Choroid plexus epithelial cell (primary cell): Measurements from ENCODE around the gene SIGLEC6.

Experiments used
- DNase-seq: peaks from one replicate; pipeline ENCODE4 v3.0.0-alpha.2; 2010; ENCODE audit warnings: low read depth
- H3K4me3 ChIP-seq: 2 replicates; pipeline ENCODE4 v1.5.1; 2011; ENCODE audit warnings: low read depth, mild to moderate bottlenecking, control low read depth, low read length, moderate library complexity
- TF ChIP-seq, protein P1 (sequence below): conservative IDR thresholded peaks from 2 replicates; pipeline ENCODE4 v1.5.1; 2011; ENCODE audit warnings: low read depth, mild to moderate bottlenecking, control low read depth, inconsistent platforms, low read length, moderate library complexity

SIGLEC6 gene

GRCh38 chr19:51509823-51510660 lies 21.4 kb downstream of the SIGLEC6 start:
- no peak for DNase-seq
- H3K4me3 ChIP-seq: no peak overlapping the region
- TF ChIP-seq, protein P1, sequence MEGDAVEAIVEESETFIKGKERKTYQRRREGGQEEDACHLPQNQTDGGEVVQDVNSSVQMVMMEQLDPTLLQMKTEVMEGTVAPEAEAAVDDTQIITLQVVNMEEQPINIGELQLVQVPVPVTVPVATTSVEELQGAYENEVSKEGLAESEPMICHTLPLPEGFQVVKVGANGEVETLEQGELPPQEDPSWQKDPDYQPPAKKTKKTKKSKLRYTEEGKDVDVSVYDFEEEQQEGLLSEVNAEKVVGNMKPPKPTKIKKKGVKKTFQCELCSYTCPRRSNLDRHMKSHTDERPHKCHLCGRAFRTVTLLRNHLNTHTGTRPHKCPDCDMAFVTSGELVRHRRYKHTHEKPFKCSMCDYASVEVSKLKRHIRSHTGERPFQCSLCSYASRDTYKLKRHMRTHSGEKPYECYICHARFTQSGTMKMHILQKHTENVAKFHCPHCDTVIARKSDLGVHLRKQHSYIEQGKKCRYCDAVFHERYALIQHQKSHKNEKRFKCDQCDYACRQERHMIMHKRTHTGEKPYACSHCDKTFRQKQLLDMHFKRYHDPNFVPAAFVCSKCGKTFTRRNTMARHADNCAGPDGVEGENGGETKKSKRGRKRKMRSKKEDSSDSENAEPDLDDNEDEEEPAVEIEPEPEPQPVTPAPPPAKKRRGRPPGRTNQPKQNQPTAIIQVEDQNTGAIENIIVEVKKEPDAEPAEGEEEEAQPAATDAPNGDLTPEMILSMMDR: no peak

- DNase-seq: no peak
- TF ChIP-seq, protein P1: no peak
These were observed 23.3 kb downstream of the SIGLEC6 start for GRCh38 chr19:51508059-51508733.

GRCh38 chr19:51507640-51508058 lies 23.8 kb downstream of the SIGLEC6 start:
- no peak overlapping the region for H3K4me3 ChIP-seq
- TF ChIP-seq, protein P1: no peak
- no peak for DNase-seq

More at GRCh38 chr19:51508059-51508733, 23.3 kb downstream of the SIGLEC6 start:
- H3K4me3 ChIP-seq: no peak overlapping the region

- no peak for DNase-seq
- TF ChIP-seq, protein P1: no peak
These were observed 24.3 kb downstream of the SIGLEC6 start for GRCh38 chr19:51507192-51507591.

GRCh38 chr19:51505904-51506303 lies 25.6 kb downstream of the SIGLEC6 start:
- no peak for DNase-seq
- H3K4me3 ChIP-seq: no peak overlapping the region
- TF ChIP-seq, protein P1: no peak

More at GRCh38 chr19:51507192-51507591, 24.3 kb downstream of the SIGLEC6 start:
- H3K4me3 ChIP-seq: no peak overlapping the region

DNA sequence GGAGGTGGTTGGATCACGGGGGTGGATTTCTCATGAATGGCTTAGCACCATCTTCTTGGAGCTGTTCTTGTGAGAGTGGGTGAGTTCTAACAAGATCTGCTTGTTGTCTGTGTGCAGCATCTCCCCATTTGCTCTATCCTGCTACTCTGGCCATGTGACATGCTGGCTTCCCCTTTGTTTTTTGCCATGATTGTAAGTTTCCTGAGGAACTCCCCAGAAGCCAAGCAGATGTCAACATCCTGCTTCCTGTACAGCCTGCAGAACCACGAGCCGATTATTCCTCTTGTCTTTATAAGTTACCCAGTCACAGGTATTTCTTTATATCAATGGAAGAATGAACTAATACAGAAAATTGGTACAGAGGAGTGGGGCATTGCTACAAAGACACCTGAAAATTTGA lies 27.6 kb downstream of the SIGLEC6 start:
- TF ChIP-seq, protein P1: no peak
- no peak overlapping the region for H3K4me3 ChIP-seq
- DNase-seq: no peak
